HepG2 (cell line): Measurements from ENCODE around the gene SPN. TPM values are rescaled to one million over a fixed set of nuclear protein-coding genes. Genes with fewer than 3 reads are reported as not detected.
"Not testable (repeated sequence)": the region's sequence is repeated elsewhere in the genome, so short reads cannot be mapped to it uniquely, and the experiment has no call there.

Source experiments
- ATAC-seq: fragments of 200-7000 bp; cut with Tn5 transposase; 3 replicates; pipeline ENCODE4 v1.9.1; 2020; ENCODE audit warnings: mild to moderate bottlenecking, moderate library complexity
- BruUV-seq: library from RNA; stranded (reverse); fragments of 400-500 nt; replicated peaks from 2 replicates; lab custom pipeline; 2021; lab: Mats Ljungman, UMichigan
- CTCF ChIA-PET: fragments of 300-600 bp; formaldehyde crosslinking; extraction: SDS; loops from one replicate; lab custom pipeline; 2021; ENCODE audit warnings: low total read pairs, inconsistent platforms, low intra/inter-chr PET ratio; lab: Yijun Ruan, JAX
- POLR2A ChIA-PET: fragments of 350-600 bp; sonication (Branson Sonifier 250); formaldehyde crosslinking; loops from one replicate; lab custom pipeline; 2020; ENCODE audit warnings: antibody characterized with exemption, inconsistent platforms; lab: Yijun Ruan, JAX
- DNase-seq: peaks from one replicate; pipeline ENCODE4 v3.0.0-alpha.2; 2015; ENCODE audit warnings: low spot score
- FAIRE-seq: peaks from 3 replicates; lab custom pipeline; 2011; peaks lifted over from hg19 to GRCh38; lab: Jason Lieb, UNC
- H2AFZ ChIP-seq: one replicate; pipeline ENCODE4 v1.6.1; 2011; ENCODE audit warnings: low read length, inconsistent platforms
- H3K27ac ChIP-seq: fragments of 300-600 bp; 3 replicates; pipeline ENCODE4 v1.8.0; 2011; ENCODE audit warnings: mixed run types, mild to moderate bottlenecking, mixed read lengths, low read length, inconsistent platforms; ENCODE audit not compliant: insufficient read depth; ENCODE audit errors: extremely low read length
- H3K27me3 ChIP-seq, 2 experiments: fragments of 200-600 bp in 1 of 2; 2 replicates in 1 of 2; 3 replicates in 1 of 2; pipeline versions ENCODE4 v1.6.0 to v1.8.0; 2011; ENCODE audit warnings: low read length in 2 of 2, mild to moderate bottlenecking in 2 of 2, moderate library complexity in 2 of 2, inconsistent platforms in 1 of 2; ENCODE audit not compliant: insufficient read depth in 2 of 2, control insufficient read depth in 1 of 2
- H3K36me3 ChIP-seq, 2 experiments: fragments of 200-600 bp in 1 of 2; replicated peaks in 1 of 2; 2 replicates in 1 of 2; 3 replicates in 1 of 2; pipeline versions ENCODE4 v1.5.1 to v1.8.0; 2011; ENCODE audit warnings: low read length in 2 of 2, inconsistent platforms in 1 of 2; ENCODE audit not compliant: insufficient read depth in 2 of 2, control insufficient read depth in 1 of 2
- H3K4me1 ChIP-seq: 2 replicates; pipeline ENCODE4 v1.5.1; 2012; ENCODE audit warnings: low read length, inconsistent platforms; ENCODE audit not compliant: insufficient read depth
- H3K4me2 ChIP-seq: 2 replicates; pipeline ENCODE4 v1.6.0; 2011; ENCODE audit warnings: low read depth, low read length, inconsistent platforms
- H3K4me3 ChIP-seq, 3 experiments: fragments of 200-600 bp in 1 of 3; sonication (generic), shearing (Covaris generic) in 1 of 3; replicated peaks in 1 of 3; 2 replicates each; pipeline ENCODE4 v1.5.1; 2011 to 2016; ENCODE audit warnings: low read length in 3 of 3, inconsistent platforms in 2 of 3, low read depth in 2 of 3, mild to moderate bottlenecking in 2 of 3, control low read depth in 1 of 3, mixed read lengths in 1 of 3; ENCODE audit not compliant: insufficient read depth in 1 of 3
- H3K79me2 ChIP-seq: one replicate; pipeline ENCODE4 v1.6.1; 2011; ENCODE audit warnings: low read length, inconsistent platforms; ENCODE audit not compliant: insufficient read depth
- H3K9ac ChIP-seq: 2 replicates; pipeline ENCODE4 v1.6.0; 2011; ENCODE audit warnings: mild to moderate bottlenecking, low read depth, low read length, inconsistent platforms; ENCODE audit not compliant: insufficient read depth
- H3K9me3 ChIP-seq: 2 replicates; pipeline ENCODE4 v1.5.1; 2012; ENCODE audit warnings: mild to moderate bottlenecking, low read length
- H4K20me1 ChIP-seq: 2 replicates; pipeline ENCODE4 v1.6.0; 2011; ENCODE audit warnings: inconsistent platforms, mild to moderate bottlenecking, low read length, moderate library complexity; ENCODE audit not compliant: insufficient read depth
- FOSL2 ChIP-seq: sonication (generic); formaldehyde crosslinking; IDR thresholded peaks from 2 replicates; pipeline ENCODE4 v1.4.0; 2020; ENCODE audit warnings: missing genetic modification reagents
- FOXA1 ChIP-seq, 2 experiments: fragments of 450-650 bp in 1 of 2; sonication (generic) in 1 of 2; formaldehyde crosslinking in 1 of 2; IDR thresholded peaks; 2 replicates each; pipeline versions ENCODE4 v1.4.0 to v1.6.1; 2016 to 2020; ENCODE audit warnings: missing genetic modification reagents in 1 of 2
- HOXA3 ChIP-seq: sonication (generic); formaldehyde crosslinking; IDR thresholded peaks from 2 replicates; pipeline ENCODE4 v1.5.0; 2020; ENCODE audit warnings: missing genetic modification reagents
- RAD21 ChIP-seq: fragments of 450-650 bp; formaldehyde crosslinking; IDR thresholded peaks from 2 replicates; pipeline ENCODE4 v1.5.0; 2020; ENCODE audit warnings: mild to moderate bottlenecking
- SMC3 ChIP-seq: IDR thresholded peaks from 2 replicates; pipeline ENCODE4 v1.6.1; 2011; ENCODE audit warnings: low read length, improper control_type of control experiment
- SOX5 ChIP-seq: IDR thresholded peaks from 2 replicates; pipeline ENCODE4 v1.6.1; 2016; ENCODE audit warnings: borderline replicate concordance
- STAG1 ChIP-seq: sonication (generic); formaldehyde crosslinking; IDR thresholded peaks from 2 replicates; pipeline ENCODE4 v1.4.0; 2020; ENCODE audit warnings: missing genetic modification reagents
- ZBTB33 ChIP-seq: sonication (generic); formaldehyde crosslinking; IDR thresholded peaks from 2 replicates; pipeline ENCODE4 v1.4.0; 2020; ENCODE audit warnings: missing genetic modification reagents
- WGBS: methylation state at CpG from one replicate; pipeline ENCODE4 v1.1.6; 2017; ENCODE audit warnings: low lambda C conversion rate; 5-methylcytosine and 5-hydroxymethylcytosine counted together
- in situ Hi-C: cut with HindIII; loops from 2 replicates; pipeline ENCODE4 v1.10.0; 2017; ENCODE audit warnings: low pct_unique_long_range_greater_than_20kb; ENCODE audit not compliant: extremely low pct_ligation_motif_present
- intact Hi-C: fragments of 100-400 bp; cut with micrococcal nuclease; formaldehyde crosslinking; loops from one replicate; pipeline ENCODE4 v1.10.0; 2022; ENCODE audit not compliant: unreplicated experiment
- polyA plus RNA-seq, 8 experiments: library from polyadenylated mRNA; depleted of rRNA in 3 of 8; stranded (reverse) in 7 of 8; unstranded in 1 of 8; fragments of >200 nt; fragmentation: Illumina TruSeq in 4 of 8; extraction: Trizol in 4 of 8; gene quantifications; 2 replicates each; pipeline versions ENCODE4 v1.2.1 to v1.2.3, GENCODE V29; 2011 to 2016; ENCODE audit warnings: low read depth in 4 of 8, missing spikeins in 1 of 8, mixed read lengths in 1 of 8; ENCODE audit not compliant: insufficient read depth in 1 of 8
- total RNA-seq, 5 experiments: library from RNA; depleted of rRNA; stranded (reverse); fragments of >200 nt; fragmentation: Illumina TruSeq; extraction: Trizol; gene quantifications; 2 replicates each; pipeline ENCODE4 v1.2.3, GENCODE V29; 2016; ENCODE audit warnings: low read depth in 1 of 5
- TF ChIP-seq, protein P1 (sequence below): sonication (generic); formaldehyde crosslinking; IDR thresholded peaks from 2 replicates; pipeline ENCODE4 v1.5.0; 2020; ENCODE audit warnings: mild to moderate bottlenecking, missing genetic modification reagents, moderate library complexity

The SPN gene
- total and polyA plus RNA-seq, 2 of the 13 experiments (the other 11 are each of a cell fraction or from before 2014, with no cell fraction given) = 0.22 to 1.6 TPM

- H3K9ac ChIP-seq; H2AFZ ChIP-seq; H3K4me3 ChIP-seq; in situ Hi-C loops; H3K27ac ChIP-seq; H3K79me2 ChIP-seq; H3K36me3 ChIP-seq; H4K20me1 ChIP-seq; H3K27me3 ChIP-seq; intact Hi-C loops; H3K4me2 ChIP-seq; H3K4me1 ChIP-seq; H3K9me3 ChIP-seq; CTCF ChIA-PET; FAIRE-seq; POLR2A ChIA-PET; BruUV-seq; TF ChIP-seq FOXA1 (IDR thresholded peaks at IDR 0.05): not testable (repeated sequence)
- TF ChIP-seq SMC3 (peak; percentile 42), SOX5 (0 out of 2 replicates have a peak, but pooled peaks have one; percentile 14), ZBTB33 (CRISPR knock-in tag) (peak; percentile 86), FOSL2 (0 out of 2 replicates have a peak, but pooled peaks have one; percentile 5), STAG1 (CRISPR knock-in tag) (peak; percentile 87), FOXA1 (CRISPR knock-in tag; IDR thresholded peaks at IDR 0.05) (0 out of 2 replicates have a peak, but pooled peaks have one; percentile 35), HOXA3 (CRISPR knock-in tag) (peak; percentile 66), RAD21 (CRISPR knock-in tag) (peak; percentile 42; the same call in 1 of the 2 replicates)
- TF ChIP-seq, protein P1, sequence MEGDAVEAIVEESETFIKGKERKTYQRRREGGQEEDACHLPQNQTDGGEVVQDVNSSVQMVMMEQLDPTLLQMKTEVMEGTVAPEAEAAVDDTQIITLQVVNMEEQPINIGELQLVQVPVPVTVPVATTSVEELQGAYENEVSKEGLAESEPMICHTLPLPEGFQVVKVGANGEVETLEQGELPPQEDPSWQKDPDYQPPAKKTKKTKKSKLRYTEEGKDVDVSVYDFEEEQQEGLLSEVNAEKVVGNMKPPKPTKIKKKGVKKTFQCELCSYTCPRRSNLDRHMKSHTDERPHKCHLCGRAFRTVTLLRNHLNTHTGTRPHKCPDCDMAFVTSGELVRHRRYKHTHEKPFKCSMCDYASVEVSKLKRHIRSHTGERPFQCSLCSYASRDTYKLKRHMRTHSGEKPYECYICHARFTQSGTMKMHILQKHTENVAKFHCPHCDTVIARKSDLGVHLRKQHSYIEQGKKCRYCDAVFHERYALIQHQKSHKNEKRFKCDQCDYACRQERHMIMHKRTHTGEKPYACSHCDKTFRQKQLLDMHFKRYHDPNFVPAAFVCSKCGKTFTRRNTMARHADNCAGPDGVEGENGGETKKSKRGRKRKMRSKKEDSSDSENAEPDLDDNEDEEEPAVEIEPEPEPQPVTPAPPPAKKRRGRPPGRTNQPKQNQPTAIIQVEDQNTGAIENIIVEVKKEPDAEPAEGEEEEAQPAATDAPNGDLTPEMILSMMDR (CRISPR knock-in tag) = peak; percentile 70
- ATAC-seq = peak; percentile 62
- WGBS = 78% methylated on average over 6 of the region's 6 CpGs
- peak; percentile 36 for DNase-seq
Observed at GRCh38 chr16:29620591-29620990, 42.5 kb upstream of the SPN start.

- ATAC-seq, H3K4me1 ChIP-seq, H3K79me2 ChIP-seq, H3K27me3 ChIP-seq, in situ Hi-C loops, FAIRE-seq, H3K9me3 ChIP-seq, H3K4me3 ChIP-seq, H3K27ac ChIP-seq, DNase-seq, H2AFZ ChIP-seq, CTCF ChIA-PET, H4K20me1 ChIP-seq, POLR2A ChIA-PET, H3K36me3 ChIP-seq, H3K9ac ChIP-seq, BruUV-seq, intact Hi-C loops, H3K4me2 ChIP-seq: not testable (repeated sequence)
- WGBS = no CpG with 5 or more reads among the region's 18 CpGs
Observed at GRCh38 chr16:29622738-29623137, 40.3 kb upstream of the SPN start.

DNA sequence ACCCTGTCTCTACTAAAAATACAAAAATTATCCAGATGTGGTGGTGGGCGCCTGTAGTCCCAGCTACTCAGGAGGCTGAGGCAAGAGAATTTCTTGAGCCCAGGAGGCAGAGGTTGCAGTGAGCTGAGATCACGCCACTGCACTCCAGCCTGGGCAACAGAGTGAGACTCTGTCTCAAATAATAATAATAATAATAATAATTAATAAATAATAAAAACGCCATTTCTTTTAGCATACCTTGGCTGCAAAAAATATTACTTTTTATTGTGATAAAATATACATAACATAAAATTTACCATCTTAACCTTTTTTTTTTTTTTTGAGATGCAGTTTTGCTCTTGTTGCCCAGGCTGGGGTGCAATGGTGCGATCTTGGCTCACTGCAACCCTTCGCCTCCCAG is 39.8 kb upstream of the SPN start:
- CTCF ChIA-PET, H3K4me1 ChIP-seq, H2AFZ ChIP-seq, H3K27ac ChIP-seq, ATAC-seq, intact Hi-C loops, H3K27me3 ChIP-seq, H3K4me3 ChIP-seq, BruUV-seq, DNase-seq, H4K20me1 ChIP-seq, FAIRE-seq, POLR2A ChIA-PET, H3K79me2 ChIP-seq, H3K9me3 ChIP-seq, H3K9ac ChIP-seq, in situ Hi-C loops, H3K36me3 ChIP-seq, H3K4me2 ChIP-seq: not testable (repeated sequence)
- WGBS = 79% methylated on average over 5 of the region's 5 CpGs
